Central memory CD4-positive, alpha-beta T cell (primary cell): ENCODE measurements around the gene KIF16B.

ENCODE experiments used
- DNase-seq: peaks from one replicate; pipeline ENCODE4 v3.0.0; 2022

The KIF16B gene

GRCh38 chr20:16351415-16351814 lies 221.8 kb downstream of the KIF16B start:
- DNase-seq = no peak

GRCh38 chr20:16350465-16350864 lies 222.8 kb downstream of the KIF16B start:
- no peak for DNase-seq

GRCh38 chr20:16349523-16350260 lies 223.6 kb downstream of the KIF16B start:
- no peak for DNase-seq

GRCh38 chr20:16346956-16347355 lies 226.3 kb downstream of the KIF16B start:
- no peak for DNase-seq

- no peak for DNase-seq
Observed at GRCh38 chr20:16337707-16338106, 235.5 kb downstream of the KIF16B start.

- no peak for DNase-seq
Observed at GRCh38 chr20:16327606-16328005, 245.6 kb downstream of the KIF16B start.

- DNase-seq = no peak
Observed at GRCh38 chr20:16321291-16321690, 252.0 kb downstream of the KIF16B start.

- DNase-seq = no peak
Observed at GRCh38 chr20:16317445-16318362, 255.5 kb downstream of the KIF16B start.

GRCh38 chr20:16316513-16316912 lies 256.7 kb downstream of the KIF16B start:
- DNase-seq = no peak

GRCh38 chr20:16314748-16315159 lies 258.5 kb downstream of the KIF16B start:
- no peak for DNase-seq

GRCh38 chr20:16314320-16314719 lies 258.9 kb downstream of the KIF16B start:
- DNase-seq = no peak

- DNase-seq = no peak
Observed at GRCh38 chr20:16313917-16314316, 259.3 kb downstream of the KIF16B start.

- DNase-seq = no peak
Observed at GRCh38 chr20:16312998-16313397, 260.2 kb downstream of the KIF16B start.

GRCh38 chr20:16311756-16312155 lies 261.5 kb downstream of the KIF16B start:
- no peak for DNase-seq

- DNase-seq = no peak
Observed at GRCh38 chr20:16308754-16309153, 264.5 kb downstream of the KIF16B start.

- no peak for DNase-seq
Observed at GRCh38 chr20:16302818-16303217, 270.4 kb downstream of the KIF16B start.

- no peak for DNase-seq
Observed at GRCh38 chr20:16301986-16302385, 271.3 kb downstream of the KIF16B start.

- DNase-seq = no peak
Observed at GRCh38 chr20:16299897-16300296, 273.4 kb downstream of the KIF16B start.

- DNase-seq = no peak
Observed at GRCh38 chr20:16296931-16297330, 276.3 kb downstream of the KIF16B start.

GRCh38 chr20:16295534-16295933 lies 277.7 kb downstream of the KIF16B start:
- no peak for DNase-seq

GRCh38 chr20:16293590-16293989 lies 279.7 kb downstream of the KIF16B start:
- DNase-seq = no peak

GRCh38 chr20:16292226-16292880 lies 280.9 kb downstream of the KIF16B start:
- DNase-seq = no peak

GRCh38 chr20:16290358-16290757 lies 282.9 kb downstream of the KIF16B start:
- DNase-seq = no peak
